SK-N-MC (cell line): Measurements from ENCODE around the gene CCL13.

Experiments
- EZH2 ChIP-seq: fragments of 200-600 bp; sonication (generic); IDR thresholded peaks from one replicate; pipeline ENCODE4 v1.6.1; 2017; ENCODE audit warnings: antibody characterized with exemption
- FOXP2 ChIP-seq: optimal IDR thresholded peaks from 2 replicates; pipeline ENCODE3; 2011; ENCODE audit warnings: mild to moderate bottlenecking, moderate library complexity; ENCODE audit not compliant: insufficient read depth; ENCODE audit errors: extremely low read length, control extremely low read depth
- POLR2AphosphoS5 ChIP-seq: IDR thresholded peaks from 2 replicates; pipeline ENCODE4 v1.6.1; 2012; ENCODE audit warnings: mild to moderate bottlenecking, low read depth, low read length, borderline replicate concordance

GRCh38 chr17:34367486-34368195, 11.4 kb downstream of the CCL13 start:
- TF ChIP-seq EZH2 (no peak), POLR2AphosphoS5 (no peak), FOXP2 (no peak)
